HG03095 (cell line): Measurements from ENCODE around the gene ZC3H10.
A peak's percentile ranks its signal among the peaks of the same experiment; 100 is the strongest.

Source experiments
- ATAC-seq: cut with Tn5 transposase; IDR thresholded peaks from one replicate; pipeline ENCODE4 v1.9.1; 2021; ENCODE audit warnings: moderate library complexity; ENCODE audit not compliant: unreplicated experiment

Gene ZC3H10

DNA sequence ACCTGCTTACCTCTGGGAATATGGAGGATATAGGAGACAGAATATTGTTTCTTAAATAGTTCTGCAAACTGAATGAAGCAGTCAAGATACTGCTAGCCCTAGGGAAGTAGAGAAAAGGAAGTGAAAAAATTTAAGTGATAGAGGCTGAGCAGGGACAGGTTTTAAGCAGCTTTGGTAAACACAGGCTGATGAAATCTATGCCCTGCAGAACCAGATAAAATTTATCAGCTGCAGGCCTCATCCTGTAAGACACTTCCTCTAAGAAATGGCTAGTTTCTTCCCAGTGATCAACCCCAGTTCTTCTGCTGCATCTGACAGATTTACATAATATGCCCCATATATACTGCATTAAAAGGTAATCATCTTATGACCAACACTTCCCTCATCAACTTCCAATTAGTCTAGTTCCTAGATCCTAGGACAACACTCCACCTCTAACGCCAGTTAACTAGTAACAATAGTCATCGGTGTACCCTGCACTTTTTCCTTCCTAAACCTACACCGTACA, 8.7 kb downstream of the ZC3H10 start:
- ATAC-seq: no peak

- no peak for ATAC-seq
Observed at GRCh38 chr12:56127485-56127887, 9.4 kb downstream of the ZC3H10 start.

- peak; percentile 86 for ATAC-seq
Observed at GRCh38 chr12:56127888-56128669, 10.0 kb downstream of the ZC3H10 start, which contains the start of gene ESYT1. ESYT1 (plus strand) TSS chr12:56128267; CDS start chr12:56128320, 53 bp downstream.

DNA sequence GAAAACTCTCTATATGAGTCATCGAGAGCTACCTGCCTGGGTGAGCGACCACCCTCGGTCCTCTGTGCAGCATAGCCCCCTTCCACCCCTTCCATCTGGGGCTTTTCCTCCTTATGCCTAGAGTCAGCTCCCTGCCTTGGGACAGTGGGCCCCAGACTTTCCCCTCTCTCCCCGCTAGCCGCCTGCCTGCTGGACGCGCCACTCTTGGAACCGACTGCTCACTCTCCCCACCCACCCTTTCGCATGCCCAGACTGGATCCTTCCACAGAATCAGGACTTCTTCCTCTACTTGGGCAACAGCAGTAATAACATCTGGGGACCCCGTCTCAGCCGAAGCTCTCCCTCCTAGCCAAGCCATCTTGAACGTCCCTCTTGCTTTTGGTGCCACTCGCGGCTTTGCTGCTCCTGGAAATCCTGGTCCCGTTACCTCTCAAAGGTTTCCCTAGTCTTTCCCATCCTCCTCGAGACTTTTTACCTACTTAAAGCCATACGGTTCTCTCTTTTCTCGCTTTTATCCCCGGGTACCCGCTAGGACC, 10.7 kb downstream of the ZC3H10 start:
- ATAC-seq: no peak

DNA sequence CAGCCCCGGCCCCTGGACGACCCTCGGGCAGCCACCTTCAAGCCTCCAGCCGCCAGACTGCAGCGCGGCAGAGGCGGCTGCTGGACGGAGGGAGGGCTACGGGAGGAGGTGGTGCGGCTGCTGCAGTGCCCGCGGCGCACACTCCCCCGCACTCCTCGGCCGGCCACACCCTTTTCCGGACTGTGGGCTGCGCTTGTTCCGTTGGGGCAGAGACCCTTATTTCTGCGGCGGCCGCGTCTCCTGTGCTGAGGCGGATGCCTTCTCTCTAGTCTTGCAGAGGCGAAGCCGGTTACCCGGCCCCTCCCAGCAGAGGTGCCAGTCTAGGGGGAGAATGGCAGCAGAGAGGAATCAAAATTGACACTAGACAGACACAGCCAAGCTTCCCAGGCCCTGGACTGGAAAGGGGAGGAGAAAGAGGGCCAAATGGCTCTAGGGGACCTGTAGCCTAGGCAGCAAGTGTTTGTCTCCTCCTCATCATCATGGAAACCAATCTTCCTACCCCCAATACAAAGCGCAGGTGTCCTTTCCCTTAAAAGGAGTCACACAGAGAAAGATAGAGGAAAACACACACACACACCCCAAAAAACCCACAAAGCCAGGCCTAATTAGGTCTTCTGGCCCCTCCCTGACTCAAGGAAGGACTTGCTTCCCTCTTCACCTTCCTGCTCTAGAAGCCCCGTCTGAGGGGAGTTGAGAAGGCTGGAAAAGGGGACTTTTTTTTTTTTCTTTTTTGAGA, 11.3 kb downstream of the ZC3H10 start:
- no peak for ATAC-seq

DNA sequence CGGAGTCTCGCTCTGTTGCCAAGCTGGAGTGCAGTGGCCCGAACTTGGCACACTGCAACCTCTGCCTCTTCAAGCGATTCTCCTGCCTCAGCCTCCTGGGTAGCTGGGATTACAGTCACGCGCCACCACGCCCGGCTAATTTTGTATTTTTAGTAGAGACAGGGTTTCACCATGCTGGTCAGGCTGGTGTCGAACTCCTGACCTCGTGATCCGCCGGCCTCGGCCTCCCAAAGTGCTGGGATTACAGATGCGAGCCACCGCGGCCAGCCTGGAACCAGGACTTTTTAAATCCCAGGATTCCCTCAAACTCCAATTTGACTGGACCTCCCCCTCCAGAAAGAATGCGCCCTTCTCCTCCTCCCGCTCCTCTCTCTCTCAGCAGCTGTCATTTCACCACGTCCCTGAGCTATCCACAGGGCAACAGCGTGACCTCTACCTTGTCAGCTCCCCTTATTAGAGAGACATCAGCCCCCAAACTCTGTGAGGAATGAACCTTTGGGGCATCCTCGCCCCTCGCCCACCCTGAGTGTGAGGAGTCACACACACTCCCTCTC, 12.0 kb downstream of the ZC3H10 start:
- no peak for ATAC-seq

DNA sequence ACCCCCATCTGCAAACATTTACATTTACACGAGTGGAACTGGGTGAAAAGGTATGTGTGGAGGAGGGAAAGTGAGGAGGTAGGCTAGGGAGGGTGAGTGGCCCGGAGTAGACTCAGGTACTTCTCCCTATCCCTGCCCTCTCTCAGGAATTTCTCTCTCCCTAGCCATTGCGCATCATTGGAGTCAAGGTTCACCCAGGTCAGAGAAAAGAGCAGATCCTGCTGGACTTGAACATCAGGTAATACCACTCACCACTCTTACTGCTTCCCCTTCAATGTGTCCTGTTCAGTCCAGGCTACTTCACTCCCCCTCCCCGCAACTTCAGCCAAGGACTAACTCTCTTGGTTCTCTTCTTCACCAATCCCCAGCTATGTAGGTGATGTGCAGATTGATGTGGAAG, 12.8 kb downstream of the ZC3H10 start:
- ATAC-seq: no peak

GRCh38 chr12:56134897-56135296, 16.8 kb downstream of the ZC3H10 start:
- no peak for ATAC-seq

- ATAC-seq: no peak
Observed at GRCh38 chr12:56137853-56138571, 19.9 kb downstream of the ZC3H10 start.

GRCh38 chr12:56141946-56142784, 24.1 kb downstream of the ZC3H10 start:
- ATAC-seq: no peak

DNA sequence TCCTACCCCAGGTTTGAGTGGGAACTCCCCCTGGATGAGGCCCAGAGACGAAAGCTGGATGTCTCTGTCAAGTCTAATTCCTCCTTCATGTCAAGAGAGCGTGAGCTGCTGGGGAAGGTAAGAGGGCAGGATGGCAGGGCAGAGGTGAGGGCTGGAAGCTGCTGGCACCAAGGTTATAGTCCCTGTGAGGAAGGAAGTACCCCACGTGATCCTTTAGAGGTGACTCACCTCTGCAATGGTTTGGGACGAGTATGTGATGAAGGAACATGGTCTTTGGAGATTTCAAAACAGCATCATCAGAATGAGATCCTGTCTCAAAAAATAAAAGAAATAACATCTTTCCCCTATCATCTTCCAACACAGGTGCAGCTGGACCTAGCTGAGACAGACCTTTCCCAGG, 25.2 kb downstream of the ZC3H10 start:
- no peak for ATAC-seq

DNA sequence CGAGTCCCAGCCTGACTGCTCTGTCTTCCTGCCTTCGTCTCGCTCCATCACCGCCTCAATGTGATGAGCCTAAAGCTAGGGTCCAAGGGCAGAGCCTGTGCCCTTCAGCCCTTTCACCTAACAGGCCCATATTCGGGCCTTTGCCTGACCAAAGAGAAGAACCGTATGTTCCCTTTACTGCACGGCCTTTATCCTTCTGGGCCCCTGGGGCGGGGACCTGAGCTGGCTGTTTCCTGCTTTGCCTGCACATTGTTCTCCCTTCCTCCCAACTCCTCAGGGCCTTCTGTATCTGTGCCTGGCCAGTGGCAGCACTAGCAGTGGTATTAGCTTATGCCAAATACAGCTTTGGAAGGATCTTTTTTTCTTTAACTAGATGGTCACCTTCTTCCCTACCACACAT, 25.8 kb downstream of the ZC3H10 start:
- ATAC-seq: no peak

- ATAC-seq: no peak
Observed at GRCh38 chr12:56145217-56145616, 27.2 kb downstream of the ZC3H10 start.

DNA sequence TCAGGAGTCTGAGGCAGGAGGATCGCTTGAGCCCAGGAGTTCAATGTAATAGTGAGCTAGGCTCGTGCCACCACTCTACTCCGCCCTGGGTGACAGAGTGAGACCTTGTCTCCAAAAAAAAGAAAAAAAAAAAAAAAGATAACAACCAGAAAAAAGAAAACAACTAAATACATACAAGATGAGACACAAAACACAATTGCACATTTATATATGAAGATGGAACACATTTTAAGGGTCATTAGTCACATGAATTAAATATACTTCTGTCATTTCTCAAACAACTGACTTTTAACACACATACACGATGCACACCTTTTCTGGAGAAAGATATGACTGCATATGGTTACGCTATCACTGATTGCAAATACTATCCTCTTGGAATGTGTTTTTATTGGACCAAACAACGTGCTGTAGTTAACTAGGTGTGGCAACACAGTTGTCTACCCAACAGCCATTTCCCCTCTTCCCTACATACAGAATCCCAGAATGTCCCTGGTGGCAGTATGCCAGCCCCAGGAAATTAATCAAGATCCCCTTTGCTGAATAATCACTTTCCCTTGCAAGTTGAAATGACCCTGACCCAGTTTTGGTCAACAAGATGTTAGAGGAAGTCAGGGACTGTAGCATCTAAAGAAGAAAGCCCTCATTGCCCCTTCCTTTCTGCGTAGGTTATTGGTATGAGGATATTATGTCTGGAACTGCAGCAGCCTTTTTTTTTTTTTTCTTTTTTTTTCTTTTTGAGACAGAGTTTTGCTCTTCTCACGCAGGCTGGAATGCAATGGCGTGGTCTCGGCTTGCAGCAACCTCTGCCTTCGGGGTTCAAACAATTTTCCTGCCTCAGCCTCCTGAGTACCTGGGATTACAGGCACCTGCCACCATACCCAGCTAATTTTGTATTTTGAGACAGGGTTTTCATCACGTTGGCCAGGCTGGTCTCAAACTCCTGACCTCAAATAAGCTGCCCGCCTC, 28.7 kb downstream of the ZC3H10 start:
- no peak for ATAC-seq

DNA sequence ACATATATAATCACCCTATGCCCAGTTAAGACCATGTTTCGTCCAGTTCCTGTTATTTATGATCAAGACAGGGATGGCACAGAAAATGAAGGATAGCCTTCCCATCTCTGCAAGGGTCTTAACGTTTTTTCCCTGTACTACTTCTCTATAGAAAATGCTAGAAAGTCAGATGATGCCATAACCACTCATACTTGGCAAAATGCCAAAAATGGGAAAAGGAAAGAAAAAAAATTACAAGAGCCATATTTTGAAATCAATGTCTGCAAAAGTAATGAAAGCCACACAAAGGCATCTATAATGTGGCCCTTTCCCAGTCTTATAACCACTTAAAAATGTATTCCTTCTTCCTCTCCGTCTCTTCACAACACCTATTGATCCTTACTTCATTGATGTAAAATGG, 32.5 kb downstream of the ZC3H10 start:
- no peak for ATAC-seq

DNA sequence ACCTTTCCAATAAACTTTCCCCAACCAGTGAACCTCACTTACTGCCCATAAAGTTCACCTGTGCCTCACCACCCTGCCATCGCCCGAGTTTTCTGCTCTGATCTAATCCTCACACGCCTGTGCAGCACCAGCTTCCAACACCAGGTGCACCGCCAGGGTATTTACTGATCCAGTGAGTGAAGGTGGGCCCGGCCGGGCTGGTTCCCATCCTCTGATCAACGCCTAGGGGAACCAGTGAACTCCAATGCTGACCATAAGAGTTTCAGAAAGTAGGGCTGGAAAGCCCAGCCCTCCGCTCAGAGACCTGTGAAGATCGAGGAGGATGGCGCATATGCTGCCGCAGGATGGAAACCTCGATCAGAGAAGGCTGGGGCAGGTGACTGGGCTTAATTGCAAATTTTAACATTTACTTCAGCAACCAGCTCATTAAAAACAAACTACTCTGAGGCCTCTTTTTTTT, 33.6 kb downstream of the ZC3H10 start:
- peak; percentile 46 for ATAC-seq

DNA sequence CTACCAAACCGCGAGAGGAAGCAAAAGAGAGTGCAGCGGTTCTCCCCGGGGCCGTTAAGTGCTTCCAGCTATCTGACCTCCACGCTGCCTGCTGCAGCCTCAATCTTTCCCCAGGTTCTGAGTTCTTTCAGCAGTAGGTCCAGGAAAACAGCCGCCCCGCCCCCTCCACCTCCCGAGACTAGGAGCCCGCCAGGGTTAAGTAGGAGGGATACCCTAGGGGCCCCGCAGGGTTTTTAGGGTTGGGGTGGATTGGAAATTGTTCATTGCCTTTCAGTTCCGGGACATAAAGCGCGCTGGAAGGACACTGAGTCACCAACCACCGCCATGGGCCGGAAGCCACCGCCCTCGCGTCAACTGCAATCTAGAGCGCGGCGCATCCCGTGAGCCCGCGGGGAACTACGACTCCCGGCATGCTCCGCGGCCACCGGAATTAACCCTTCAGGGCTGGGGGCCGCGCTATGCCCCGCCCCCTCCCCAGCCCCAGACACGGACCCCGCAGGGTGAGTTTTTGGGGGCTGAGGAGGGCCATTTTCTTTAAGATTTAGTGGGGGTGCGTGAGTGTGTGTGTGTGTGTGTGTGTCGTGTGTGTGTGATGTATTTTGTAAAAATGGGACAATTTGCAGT, 34.2 kb downstream of the ZC3H10 start, which contains the start of gene MYL6B:
TSS of gene MYL6B (plus strand) at position 456 of the 624 bp plus-strand sequence. CDS start 1,332 bp downstream, outside the sequence.
- ATAC-seq: peak; percentile 87
